ENCODE data around the gene UNC5B.

DNA sequence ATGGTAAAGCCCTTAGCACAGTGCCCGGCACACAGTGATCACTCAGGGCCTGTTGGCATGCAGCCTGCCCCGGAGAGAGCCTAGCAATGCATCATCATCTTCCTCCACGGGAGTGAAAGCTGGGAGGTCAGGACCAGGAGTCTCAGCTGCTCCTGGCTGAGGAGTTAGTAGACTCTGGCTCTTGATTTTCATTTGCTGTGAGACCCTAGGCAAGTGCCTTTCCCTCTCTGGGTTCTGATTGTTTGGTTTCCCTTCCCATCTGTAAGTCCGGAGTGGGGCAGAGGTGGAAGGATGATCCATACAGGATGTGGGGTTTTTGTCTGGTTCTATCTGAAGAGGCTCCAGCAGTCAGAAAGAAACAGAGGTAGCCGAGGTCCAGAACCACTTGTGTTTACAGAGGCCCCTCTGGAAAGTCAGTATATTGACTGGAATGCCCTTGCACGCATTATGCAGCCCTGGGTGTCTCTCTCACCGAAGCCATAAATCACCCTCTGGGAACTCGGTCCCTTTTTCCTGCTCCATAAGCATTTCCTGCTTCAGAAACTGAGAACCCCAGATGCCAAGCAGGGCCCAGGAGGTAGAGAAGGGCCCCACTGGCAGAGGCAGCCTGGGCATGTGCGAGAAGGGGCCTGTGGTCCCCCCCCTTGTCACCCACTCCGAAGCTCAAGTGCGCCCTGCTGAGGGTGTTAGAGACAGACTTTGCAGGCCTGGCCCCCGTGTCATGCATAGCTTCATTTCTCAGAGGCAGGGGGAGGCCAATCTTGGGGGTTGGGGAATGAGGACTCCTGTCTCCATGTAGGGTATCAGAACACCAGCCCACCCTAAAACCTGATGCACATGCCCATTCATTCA, 8.5 kb downstream of the UNC5B start:
- TF ChIP-seq, protein P1, sequence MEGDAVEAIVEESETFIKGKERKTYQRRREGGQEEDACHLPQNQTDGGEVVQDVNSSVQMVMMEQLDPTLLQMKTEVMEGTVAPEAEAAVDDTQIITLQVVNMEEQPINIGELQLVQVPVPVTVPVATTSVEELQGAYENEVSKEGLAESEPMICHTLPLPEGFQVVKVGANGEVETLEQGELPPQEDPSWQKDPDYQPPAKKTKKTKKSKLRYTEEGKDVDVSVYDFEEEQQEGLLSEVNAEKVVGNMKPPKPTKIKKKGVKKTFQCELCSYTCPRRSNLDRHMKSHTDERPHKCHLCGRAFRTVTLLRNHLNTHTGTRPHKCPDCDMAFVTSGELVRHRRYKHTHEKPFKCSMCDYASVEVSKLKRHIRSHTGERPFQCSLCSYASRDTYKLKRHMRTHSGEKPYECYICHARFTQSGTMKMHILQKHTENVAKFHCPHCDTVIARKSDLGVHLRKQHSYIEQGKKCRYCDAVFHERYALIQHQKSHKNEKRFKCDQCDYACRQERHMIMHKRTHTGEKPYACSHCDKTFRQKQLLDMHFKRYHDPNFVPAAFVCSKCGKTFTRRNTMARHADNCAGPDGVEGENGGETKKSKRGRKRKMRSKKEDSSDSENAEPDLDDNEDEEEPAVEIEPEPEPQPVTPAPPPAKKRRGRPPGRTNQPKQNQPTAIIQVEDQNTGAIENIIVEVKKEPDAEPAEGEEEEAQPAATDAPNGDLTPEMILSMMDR (IDR thresholded peaks at IDR 0.05; ENCODE audit: insufficient read depth, low read length): no peak
- no peak for TF ChIP-seq POLR2AphosphoS5 (IDR thresholded peaks at IDR 0.05; ENCODE audit: low read depth)
- TF ChIP-seq, protein P2, sequence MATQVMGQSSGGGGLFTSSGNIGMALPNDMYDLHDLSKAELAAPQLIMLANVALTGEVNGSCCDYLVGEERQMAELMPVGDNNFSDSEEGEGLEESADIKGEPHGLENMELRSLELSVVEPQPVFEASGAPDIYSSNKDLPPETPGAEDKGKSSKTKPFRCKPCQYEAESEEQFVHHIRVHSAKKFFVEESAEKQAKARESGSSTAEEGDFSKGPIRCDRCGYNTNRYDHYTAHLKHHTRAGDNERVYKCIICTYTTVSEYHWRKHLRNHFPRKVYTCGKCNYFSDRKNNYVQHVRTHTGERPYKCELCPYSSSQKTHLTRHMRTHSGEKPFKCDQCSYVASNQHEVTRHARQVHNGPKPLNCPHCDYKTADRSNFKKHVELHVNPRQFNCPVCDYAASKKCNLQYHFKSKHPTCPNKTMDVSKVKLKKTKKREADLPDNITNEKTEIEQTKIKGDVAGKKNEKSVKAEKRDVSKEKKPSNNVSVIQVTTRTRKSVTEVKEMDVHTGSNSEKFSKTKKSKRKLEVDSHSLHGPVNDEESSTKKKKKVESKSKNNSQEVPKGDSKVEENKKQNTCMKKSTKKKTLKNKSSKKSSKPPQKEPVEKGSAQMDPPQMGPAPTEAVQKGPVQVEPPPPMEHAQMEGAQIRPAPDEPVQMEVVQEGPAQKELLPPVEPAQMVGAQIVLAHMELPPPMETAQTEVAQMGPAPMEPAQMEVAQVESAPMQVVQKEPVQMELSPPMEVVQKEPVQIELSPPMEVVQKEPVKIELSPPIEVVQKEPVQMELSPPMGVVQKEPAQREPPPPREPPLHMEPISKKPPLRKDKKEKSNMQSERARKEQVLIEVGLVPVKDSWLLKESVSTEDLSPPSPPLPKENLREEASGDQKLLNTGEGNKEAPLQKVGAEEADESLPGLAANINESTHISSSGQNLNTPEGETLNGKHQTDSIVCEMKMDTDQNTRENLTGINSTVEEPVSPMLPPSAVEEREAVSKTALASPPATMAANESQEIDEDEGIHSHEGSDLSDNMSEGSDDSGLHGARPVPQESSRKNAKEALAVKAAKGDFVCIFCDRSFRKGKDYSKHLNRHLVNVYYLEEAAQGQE (IDR thresholded peaks at IDR 0.05; ENCODE audit: insufficient replicate concordance, low read depth): no peak
